Mononuclear cell (primary cell): ENCODE measurements around the gene USP17L18. TPM values are rescaled to one million over a fixed set of nuclear protein-coding genes. Genes with fewer than 3 reads are reported as not detected.
"Not testable (repeated sequence)": the region's sequence is repeated elsewhere in the genome, so short reads cannot be mapped to it uniquely, and the experiment has no call there.

ENCODE experiments used
- H3K27me3 ChIP-seq: 2 replicates; pipeline ENCODE4 v1.6.0; 2011; ENCODE audit warnings: low read length, control low read depth; ENCODE audit not compliant: insufficient read depth
- H3K4me1 ChIP-seq: 2 replicates; pipeline ENCODE4 v1.5.1; 2011; ENCODE audit warnings: mild to moderate bottlenecking, low read length, control low read depth; ENCODE audit not compliant: insufficient read depth
- H3K4me3 ChIP-seq: 2 replicates; pipeline ENCODE4 v1.5.1; 2011; ENCODE audit warnings: mild to moderate bottlenecking, low read length, moderate library complexity
- H3K9me3 ChIP-seq: 2 replicates; pipeline ENCODE4 v1.5.1; 2011; ENCODE audit warnings: low read depth, mild to moderate bottlenecking, control low read depth, low read length
- total RNA-seq: library from RNA; depleted of rRNA; stranded (reverse); fragments of >200 nt; gene quantifications from one replicate; pipeline ENCODE4 v1.2.3, GENCODE V29; 2012

USP17L18 gene
- total RNA-seq, result not detected

- not testable (repeated sequence) for H3K4me3 ChIP-seq, H3K27me3 ChIP-seq, H3K9me3 ChIP-seq, H3K4me1 ChIP-seq
Observed at GRCh38 chr4:9247953-9248680, at the start of gene USP17L18. Gene USP17L18 (plus strand): TSS chr4:9248630. CDS start chr4:9248630, 0 bp downstream.

GRCh38 chr4:9210357-9210756 lies 38.1 kb upstream of the USP17L18 start, which contains the start of gene USP17L10:
Gene USP17L10 (plus strand): TSS chr4:9210657. CDS start chr4:9210657, 0 bp downstream.
- not testable (repeated sequence) for H3K27me3 ChIP-seq, H3K9me3 ChIP-seq, H3K4me1 ChIP-seq, H3K4me3 ChIP-seq

- not testable (repeated sequence) for H3K4me1 ChIP-seq, H3K27me3 ChIP-seq, H3K4me3 ChIP-seq, H3K9me3 ChIP-seq
Observed at GRCh38 chr4:9214701-9215100, 33.7 kb upstream of the USP17L18 start.

GRCh38 chr4:9215105-9215504 lies 33.3 kb upstream of the USP17L18 start, which contains the start of gene USP17L11:
Gene USP17L11 (plus strand): TSS chr4:9215405. CDS start chr4:9215405, 0 bp downstream.
- H3K27me3 ChIP-seq, H3K9me3 ChIP-seq, H3K4me1 ChIP-seq, H3K4me3 ChIP-seq: not testable (repeated sequence)

- not testable (repeated sequence) for H3K9me3 ChIP-seq, H3K27me3 ChIP-seq, H3K4me1 ChIP-seq, H3K4me3 ChIP-seq
Observed at GRCh38 chr4:9219852-9220251, 28.6 kb upstream of the USP17L18 start, which contains the start of gene USP17L12. Gene USP17L12 (plus strand): TSS chr4:9220152. CDS start chr4:9220152, 0 bp downstream.

GRCh38 chr4:9224596-9224995 lies 23.8 kb upstream of the USP17L18 start, which contains the start of gene USP17L13:
Gene USP17L13 (plus strand): TSS chr4:9224896. CDS start chr4:9224896, 0 bp downstream.
- H3K27me3 ChIP-seq, H3K9me3 ChIP-seq, H3K4me3 ChIP-seq, H3K4me1 ChIP-seq: not testable (repeated sequence)

- H3K27me3 ChIP-seq, H3K9me3 ChIP-seq, H3K4me1 ChIP-seq, H3K4me3 ChIP-seq: not testable (repeated sequence)
Observed at GRCh38 chr4:9230249-9230648, 18.2 kb upstream of the USP17L18 start.

GRCh38 chr4:9234085-9234484 lies 14.3 kb upstream of the USP17L18 start, which contains the start of gene USP17L15:
Gene USP17L15 (plus strand): TSS chr4:9234385. CDS start chr4:9234385, 0 bp downstream.
- not testable (repeated sequence) for H3K9me3 ChIP-seq, H3K4me1 ChIP-seq, H3K27me3 ChIP-seq, H3K4me3 ChIP-seq

- H3K4me3 ChIP-seq, H3K4me1 ChIP-seq, H3K9me3 ChIP-seq, H3K27me3 ChIP-seq: not testable (repeated sequence)
Observed at GRCh38 chr4:9238461-9238860, 10.0 kb upstream of the USP17L18 start.

- H3K9me3 ChIP-seq, H3K4me3 ChIP-seq, H3K27me3 ChIP-seq, H3K4me1 ChIP-seq: not testable (repeated sequence)
Observed at GRCh38 chr4:9243579-9243978, 4.9 kb upstream of the USP17L18 start, which contains the start of gene USP17L17. Gene USP17L17 (plus strand): TSS chr4:9243879. CDS start chr4:9243879, 0 bp downstream.

GRCh38 chr4:9253078-9253477 lies 4.6 kb downstream of the USP17L18 start, which contains the start of gene USP17L19:
Gene USP17L19 (plus strand): TSS chr4:9253378. CDS start chr4:9253378, 0 bp downstream.
- not testable (repeated sequence) for H3K4me3 ChIP-seq, H3K9me3 ChIP-seq, H3K4me1 ChIP-seq, H3K27me3 ChIP-seq

- not testable (repeated sequence) for H3K9me3 ChIP-seq, H3K4me1 ChIP-seq, H3K27me3 ChIP-seq, H3K4me3 ChIP-seq
Observed at GRCh38 chr4:9257824-9258223, 9.4 kb downstream of the USP17L18 start, which contains the start of gene USP17L20. Gene USP17L20 (plus strand): TSS chr4:9258124. CDS start chr4:9258124, 0 bp downstream.

GRCh38 chr4:9262572-9262971 lies 14.1 kb downstream of the USP17L18 start, which contains the start of gene USP17L21:
Gene USP17L21 (plus strand): TSS chr4:9262872. CDS start chr4:9262872, 0 bp downstream.
- not testable (repeated sequence) for H3K4me1 ChIP-seq

GRCh38 chr4:9267319-9267718 lies 18.9 kb downstream of the USP17L18 start, which contains the start of gene USP17L22:
Gene USP17L22 (plus strand): TSS chr4:9267619. CDS start chr4:9267619, 0 bp downstream.
- H3K27me3 ChIP-seq, H3K4me1 ChIP-seq, H3K9me3 ChIP-seq, H3K4me3 ChIP-seq: not testable (repeated sequence)

More at GRCh38 chr4:9262572-9262971, 14.1 kb downstream of the USP17L18 start, which contains the start of gene USP17L21:
- not testable (repeated sequence) for H3K4me3 ChIP-seq, H3K27me3 ChIP-seq, H3K9me3 ChIP-seq

GRCh38 chr4:9271719-9272118 lies 23.3 kb downstream of the USP17L18 start:
- not testable (repeated sequence) for H3K4me1 ChIP-seq, H3K27me3 ChIP-seq, H3K9me3 ChIP-seq, H3K4me3 ChIP-seq
